Tibial nerve (tissue), 4 donors: Measurements from ENCODE around the gene WDR37. TPM values are rescaled to one million over a fixed set of nuclear protein-coding genes. Genes with fewer than 3 reads are reported as not detected.

Source experiments
- DNase-seq, 2 donors: peaks; one replicate each; pipeline ENCODE4 v3.0.0-alpha.2; 2019; ENCODE audit warnings: low spot score in 2 of 2
- H3K27ac ChIP-seq, 4 donors: fragments of 200-600 bp; sonication (generic) in 3 of 4; one replicate each; pipeline ENCODE4 v1.5.1; 2017 to 2019; ENCODE audit warnings: mild to moderate bottlenecking in 1 of 4
- H3K27me3 ChIP-seq, 2 donors: fragments of 200-600 bp; sonication (generic) in 1 of 2; one replicate each; pipeline versions ENCODE4 v1.5.1 to v1.6.0; 2017 to 2019
- H3K36me3 ChIP-seq, 3 donors: fragments of 200-600 bp; sonication (generic); one replicate each; pipeline ENCODE4 v1.5.1; 2018 to 2019
- H3K4me1 ChIP-seq, 4 donors: fragments of 200-600 bp; sonication (generic) in 3 of 4; one replicate each; pipeline ENCODE4 v1.5.1; 2017 to 2019
- H3K4me3 ChIP-seq, 4 donors: fragments of 200-600 bp; sonication (generic) in 3 of 4; one replicate each; pipeline ENCODE4 v1.5.1; 2017 to 2019; ENCODE audit warnings: mild to moderate bottlenecking in 1 of 4, moderate library complexity in 1 of 4
- H3K9me3 ChIP-seq, 4 donors: fragments of 200-600 bp; sonication (generic) in 3 of 4; one replicate each; pipeline ENCODE4 v1.5.1; 2017 to 2019
- EP300 ChIP-seq, 2 donors: sonication (generic); formaldehyde crosslinking; IDR thresholded peaks; one replicate each; pipeline ENCODE4 v1.6.1; 2017; ENCODE audit warnings: antibody characterized with exemption in 2 of 2, mild to moderate bottlenecking in 1 of 2
- POLR2A ChIP-seq, 2 donors: fragments of 450-650 bp; IDR thresholded peaks; one replicate each; pipeline ENCODE4 v1.6.1; 2017; ENCODE audit warnings: antibody characterized with exemption in 2 of 2, mild to moderate bottlenecking in 2 of 2, moderate library complexity in 2 of 2
- WGBS, 2 donors: methylation state at CpG; one replicate each; pipeline ENCODE4 v1.1.5; 2018; 5-methylcytosine and 5-hydroxymethylcytosine counted together
- total RNA-seq, 4 donors: library from RNA; depleted of rRNA; stranded (reverse); fragments of >200 nt; gene quantifications; one replicate each; pipeline ENCODE4 v1.1.0, GENCODE V29; 2016
- TF ChIP-seq, protein P1 (sequence below), 5 experiments: fragments of 200-600 bp in 3 of 5; fragments of 450-650 bp in 2 of 5; sonication (generic) in 3 of 5; IDR thresholded peaks; one replicate each; pipeline ENCODE4 v1.5.1; 2016 to 2019; ENCODE audit warnings: antibody characterized with exemption in 5 of 5, mild to moderate bottlenecking in 3 of 5, moderate library complexity in 2 of 5

WDR37 gene
- total RNA-seq, 4 donors from 2014 or later: 9.6 to 14.4 (median 12.9) TPM

DNA sequence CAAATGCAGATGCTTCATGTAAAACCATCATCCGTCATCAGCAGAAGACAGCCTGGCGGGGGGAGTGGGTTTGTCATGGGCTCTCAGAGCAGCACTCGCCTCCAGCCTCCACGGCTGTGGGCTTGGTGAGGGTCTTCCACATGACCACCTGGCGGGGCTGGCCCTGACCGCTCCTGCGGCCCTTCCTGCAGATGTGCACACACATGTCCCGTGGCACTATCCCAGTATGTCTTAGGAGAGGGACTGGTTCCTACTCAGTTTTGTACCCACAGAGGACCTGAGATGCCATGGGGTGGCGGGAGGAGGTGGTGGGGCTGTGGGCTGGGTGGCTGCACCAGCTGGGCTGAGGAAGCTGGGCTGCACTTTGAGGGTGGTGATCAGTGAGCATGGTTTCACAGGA, 35.2 kb upstream of the WDR37 start:
- WGBS, 2 donors: 88 to 95% methylated on average over 8 to 9 of the region's 9 CpGs
- Histone ChIP-seq H3K9me3 (no peaks in the 10 kb centered on the region), H3K27ac (no peak overlapping the region), H3K27me3 (no peaks in the 10 kb centered on the region), H3K4me3 (no peak overlapping the region), H3K4me1 (no peaks in the 10 kb centered on the region), H3K36me3 (peaks cover 0 to 47% (median 14%) of the 10 kb centered on the region in 3 donors)
- DNase-seq: no peak
- TF ChIP-seq, protein P1, sequence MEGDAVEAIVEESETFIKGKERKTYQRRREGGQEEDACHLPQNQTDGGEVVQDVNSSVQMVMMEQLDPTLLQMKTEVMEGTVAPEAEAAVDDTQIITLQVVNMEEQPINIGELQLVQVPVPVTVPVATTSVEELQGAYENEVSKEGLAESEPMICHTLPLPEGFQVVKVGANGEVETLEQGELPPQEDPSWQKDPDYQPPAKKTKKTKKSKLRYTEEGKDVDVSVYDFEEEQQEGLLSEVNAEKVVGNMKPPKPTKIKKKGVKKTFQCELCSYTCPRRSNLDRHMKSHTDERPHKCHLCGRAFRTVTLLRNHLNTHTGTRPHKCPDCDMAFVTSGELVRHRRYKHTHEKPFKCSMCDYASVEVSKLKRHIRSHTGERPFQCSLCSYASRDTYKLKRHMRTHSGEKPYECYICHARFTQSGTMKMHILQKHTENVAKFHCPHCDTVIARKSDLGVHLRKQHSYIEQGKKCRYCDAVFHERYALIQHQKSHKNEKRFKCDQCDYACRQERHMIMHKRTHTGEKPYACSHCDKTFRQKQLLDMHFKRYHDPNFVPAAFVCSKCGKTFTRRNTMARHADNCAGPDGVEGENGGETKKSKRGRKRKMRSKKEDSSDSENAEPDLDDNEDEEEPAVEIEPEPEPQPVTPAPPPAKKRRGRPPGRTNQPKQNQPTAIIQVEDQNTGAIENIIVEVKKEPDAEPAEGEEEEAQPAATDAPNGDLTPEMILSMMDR (IDR thresholded peaks at IDR 0.05): no peak
- TF ChIP-seq EP300 (IDR thresholded peaks at IDR 0.05): no peak

DNA sequence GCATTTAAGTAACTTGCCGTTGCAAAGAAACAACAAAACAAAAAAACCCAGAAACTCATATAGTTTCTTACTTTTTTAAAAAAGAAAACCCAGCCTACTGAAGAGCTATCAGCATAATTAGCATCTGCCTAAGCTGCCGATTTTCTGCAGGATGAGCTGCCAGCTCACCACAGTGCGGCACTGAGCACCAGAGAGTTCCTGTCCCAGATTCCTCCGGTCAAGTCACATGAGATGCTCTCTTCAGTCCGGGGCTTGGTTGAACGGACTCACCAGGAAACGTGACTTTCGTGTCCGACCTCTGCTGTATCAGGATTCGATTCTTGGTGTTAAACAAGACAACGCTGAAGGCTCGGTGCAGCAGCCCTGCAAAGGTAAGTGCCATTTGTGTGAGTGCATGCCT, 33.8 kb upstream of the WDR37 start:
- DNase-seq: no peak
- WGBS, 2 donors: 85 to 88% methylated on average over 12 of the region's 12 CpGs

DNA sequence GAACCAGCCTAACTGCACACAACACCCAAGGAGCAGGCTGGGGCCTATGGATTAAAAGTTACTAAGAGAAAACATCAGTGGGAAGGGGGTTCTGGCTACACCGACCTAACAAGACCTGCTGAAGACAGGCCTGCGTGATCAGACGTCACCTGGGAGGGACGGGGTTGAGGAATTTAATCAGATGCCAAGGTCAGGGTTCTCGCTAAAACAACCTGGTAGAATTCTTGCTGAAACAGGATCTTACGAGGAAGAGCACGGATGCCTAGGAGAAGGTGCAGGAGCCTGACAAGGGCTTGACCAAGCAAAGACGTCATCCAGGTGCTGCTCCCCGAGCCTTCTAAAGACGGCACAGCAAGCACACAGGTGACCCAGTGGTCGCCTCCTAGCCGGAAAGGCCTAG, 32.1 kb upstream of the WDR37 start:
- 84 to 94% methylated on average over 11 to 12 of the region's 12 CpGs for WGBS, 2 donors
- no peaks in the 10 kb centered on the region for H3K4me1 ChIP-seq
- no peaks in the 10 kb centered on the region for H3K27me3 ChIP-seq
- H3K4me3 ChIP-seq: no peak overlapping the region
- no peaks in the 10 kb centered on the region for H3K9me3 ChIP-seq
- no peak overlapping the region for H3K27ac ChIP-seq
- no peak for DNase-seq
- TF ChIP-seq EP300 (IDR thresholded peaks at IDR 0.05) (no peak), POLR2A (IDR thresholded peaks at IDR 0.05) (no peak)
- TF ChIP-seq, protein P1 (IDR thresholded peaks at IDR 0.05): no peak
- peaks cover 0 to 16% (median 0%) of the 10 kb centered on the region in 3 donors for H3K36me3 ChIP-seq

More for the DNA sequence above, 33.8 kb upstream of the WDR37 start:
- Histone ChIP-seq H3K27ac (no peak overlapping the region), H3K27me3 (no peaks in the 10 kb centered on the region), H3K9me3 (no peaks in the 10 kb centered on the region), H3K4me3 (no peak overlapping the region), H3K4me1 (no peaks in the 10 kb centered on the region), H3K36me3 (peaks cover 0 to 33% (median 0%) of the 10 kb centered on the region in 3 donors)
- TF ChIP-seq, protein P1 (IDR thresholded peaks at IDR 0.05): no peak
- no peak for TF ChIP-seq EP300 (IDR thresholded peaks at IDR 0.05)
- TF ChIP-seq POLR2A (IDR thresholded peaks at IDR 0.05): no peak

DNA sequence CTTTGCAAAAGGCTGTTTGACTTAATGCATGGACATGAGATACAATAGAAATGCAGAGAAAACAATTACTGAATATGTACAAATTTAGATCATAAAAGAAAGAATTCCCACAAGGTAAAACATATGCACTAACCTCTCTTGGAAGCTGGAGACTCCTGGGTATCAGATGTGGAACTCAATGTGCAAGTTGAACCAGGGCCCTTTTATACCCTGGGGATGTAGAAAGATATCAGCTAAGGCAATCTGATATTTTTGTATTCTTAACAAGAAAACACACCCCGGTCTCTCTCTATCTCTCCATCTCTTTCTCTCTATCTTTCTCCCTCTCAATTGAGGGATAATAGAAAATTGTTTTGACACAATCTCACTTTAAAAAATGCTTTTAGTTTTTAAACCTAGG, 30.5 kb upstream of the WDR37 start, which contains the start of gene IDI2:
Gene IDI2 (minus strand): TSS at position 177 of the 400 bp plus-strand sequence. CDS start 1,136 bp downstream, outside the sequence.
- no peak for DNase-seq
- Histone ChIP-seq H3K4me1 (no peaks in the 10 kb centered on the region), H3K27ac (no peak within 1 kb of the TSS), H3K36me3 (no peaks in the 10 kb centered on the region), H3K4me3 (no peak within 1 kb of the TSS), H3K27me3 (no peaks in the 10 kb centered on the region), H3K9me3 (no peaks in the 10 kb centered on the region)
- WGBS, 2 donors: 76 to 79% methylated on average over 1 of the region's 1 CpG
- no peak for TF ChIP-seq EP300 (IDR thresholded peaks at IDR 0.05)
- TF ChIP-seq, protein P1 (IDR thresholded peaks at IDR 0.05): no peak
- TF ChIP-seq POLR2A (IDR thresholded peaks at IDR 0.05): no peak

DNA sequence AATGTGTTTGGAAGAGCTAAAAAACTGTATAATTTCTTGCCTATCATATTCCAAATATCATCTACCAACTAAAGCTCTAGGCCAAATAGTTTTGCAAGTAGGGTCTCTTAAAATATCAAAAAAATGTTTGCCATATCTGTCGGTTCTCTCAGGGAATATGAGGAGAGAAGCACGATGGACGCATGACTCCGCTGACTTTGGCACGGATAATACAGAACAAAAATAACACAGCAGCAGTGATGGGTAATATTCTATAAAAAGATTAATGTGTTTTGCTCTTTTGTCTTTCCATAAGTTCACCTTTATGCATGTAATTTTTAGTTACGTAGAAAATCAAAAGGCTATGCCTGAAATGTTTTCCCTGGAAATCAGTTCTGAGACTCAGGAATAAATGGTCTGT, 29.6 kb upstream of the WDR37 start:
- no peak for TF ChIP-seq POLR2A (IDR thresholded peaks at IDR 0.05)
- TF ChIP-seq, protein P1 (IDR thresholded peaks at IDR 0.05): no peak
- Histone ChIP-seq H3K27ac (no peak overlapping the region), H3K4me3 (no peak overlapping the region), H3K36me3 (no peaks in the 10 kb centered on the region), H3K4me1 (no peaks in the 10 kb centered on the region), H3K9me3 (no peaks in the 10 kb centered on the region), H3K27me3 (no peaks in the 10 kb centered on the region)
- WGBS, 2 donors: 86 to 92% methylated on average over 6 of the region's 6 CpGs
- DNase-seq: no peak
